Panc1 (cell line): Measurements from ENCODE around the gene TAOK3.

Experiments
- CTCF ChIP-seq: fragments of 450-650 bp; IDR thresholded peaks from 2 replicates; pipeline ENCODE4 v1.5.1; 2017; ENCODE audit warnings: mild to moderate bottlenecking
- POLR2AphosphoS5 ChIP-seq: IDR thresholded peaks from 2 replicates; pipeline ENCODE4 v1.6.1; 2012; ENCODE audit warnings: mild to moderate bottlenecking, low read depth, low read length, moderate library complexity
- SIN3A ChIP-seq: IDR thresholded peaks from 2 replicates; pipeline ENCODE4 v1.6.1; 2012; ENCODE audit warnings: low read depth, mild to moderate bottlenecking, low read length, moderate library complexity, borderline replicate concordance; ENCODE audit not compliant: insufficient read depth
- TF ChIP-seq, protein P1 (sequence below), 2 experiments: IDR thresholded peaks; 2 replicates each; pipeline ENCODE4 v1.6.1; 2011 to 2012; ENCODE audit warnings: low read depth in 2 of 2, control low read depth in 1 of 2, low read length in 1 of 2, mild to moderate bottlenecking in 1 of 2, moderate library complexity in 1 of 2; ENCODE audit not compliant: insufficient read depth in 1 of 2

GRCh38 chr12:118175823-118176447, 196.8 kb downstream of the TAOK3 start:
- TF ChIP-seq CTCF, result no peak
- TF ChIP-seq POLR2AphosphoS5, result no peak
- no peak for TF ChIP-seq SIN3A
- TF ChIP-seq, protein P1, sequence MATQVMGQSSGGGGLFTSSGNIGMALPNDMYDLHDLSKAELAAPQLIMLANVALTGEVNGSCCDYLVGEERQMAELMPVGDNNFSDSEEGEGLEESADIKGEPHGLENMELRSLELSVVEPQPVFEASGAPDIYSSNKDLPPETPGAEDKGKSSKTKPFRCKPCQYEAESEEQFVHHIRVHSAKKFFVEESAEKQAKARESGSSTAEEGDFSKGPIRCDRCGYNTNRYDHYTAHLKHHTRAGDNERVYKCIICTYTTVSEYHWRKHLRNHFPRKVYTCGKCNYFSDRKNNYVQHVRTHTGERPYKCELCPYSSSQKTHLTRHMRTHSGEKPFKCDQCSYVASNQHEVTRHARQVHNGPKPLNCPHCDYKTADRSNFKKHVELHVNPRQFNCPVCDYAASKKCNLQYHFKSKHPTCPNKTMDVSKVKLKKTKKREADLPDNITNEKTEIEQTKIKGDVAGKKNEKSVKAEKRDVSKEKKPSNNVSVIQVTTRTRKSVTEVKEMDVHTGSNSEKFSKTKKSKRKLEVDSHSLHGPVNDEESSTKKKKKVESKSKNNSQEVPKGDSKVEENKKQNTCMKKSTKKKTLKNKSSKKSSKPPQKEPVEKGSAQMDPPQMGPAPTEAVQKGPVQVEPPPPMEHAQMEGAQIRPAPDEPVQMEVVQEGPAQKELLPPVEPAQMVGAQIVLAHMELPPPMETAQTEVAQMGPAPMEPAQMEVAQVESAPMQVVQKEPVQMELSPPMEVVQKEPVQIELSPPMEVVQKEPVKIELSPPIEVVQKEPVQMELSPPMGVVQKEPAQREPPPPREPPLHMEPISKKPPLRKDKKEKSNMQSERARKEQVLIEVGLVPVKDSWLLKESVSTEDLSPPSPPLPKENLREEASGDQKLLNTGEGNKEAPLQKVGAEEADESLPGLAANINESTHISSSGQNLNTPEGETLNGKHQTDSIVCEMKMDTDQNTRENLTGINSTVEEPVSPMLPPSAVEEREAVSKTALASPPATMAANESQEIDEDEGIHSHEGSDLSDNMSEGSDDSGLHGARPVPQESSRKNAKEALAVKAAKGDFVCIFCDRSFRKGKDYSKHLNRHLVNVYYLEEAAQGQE (IDR thresholded peaks at IDR 0.05; ENCODE audit: insufficient read depth in 1 of 2, low read depth in 2 of 2, low read length in 1 of 2), result no peak
